ENCODE results near the gene TSHZ2. TPM values are rescaled to one million over a fixed set of nuclear protein-coding genes. Genes with fewer than 3 reads are reported as not detected.

TSHZ2 gene
- total RNA-seq, 1 donor, result 3.6 TPM

DNA sequence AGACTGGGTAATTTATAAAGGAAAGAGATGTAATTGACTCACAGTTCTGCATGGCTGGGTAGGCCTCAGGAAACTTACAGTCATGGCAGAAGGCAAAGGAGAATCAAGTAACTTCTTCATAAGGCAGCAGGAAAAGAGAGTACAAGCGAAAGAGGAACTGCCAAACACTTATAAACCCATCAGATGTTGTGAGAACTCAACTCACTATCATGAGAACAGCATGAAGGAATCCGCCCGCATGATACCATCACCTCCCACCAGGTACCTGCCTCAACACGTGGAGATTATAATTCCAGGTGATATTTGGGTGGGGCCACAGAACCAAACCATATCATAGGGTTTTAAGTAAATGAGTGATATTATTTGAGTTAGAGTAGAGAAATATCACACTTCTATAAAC lies 189.3 kb downstream of the TSHZ2 start:
- TF ChIP-seq, protein P1, sequence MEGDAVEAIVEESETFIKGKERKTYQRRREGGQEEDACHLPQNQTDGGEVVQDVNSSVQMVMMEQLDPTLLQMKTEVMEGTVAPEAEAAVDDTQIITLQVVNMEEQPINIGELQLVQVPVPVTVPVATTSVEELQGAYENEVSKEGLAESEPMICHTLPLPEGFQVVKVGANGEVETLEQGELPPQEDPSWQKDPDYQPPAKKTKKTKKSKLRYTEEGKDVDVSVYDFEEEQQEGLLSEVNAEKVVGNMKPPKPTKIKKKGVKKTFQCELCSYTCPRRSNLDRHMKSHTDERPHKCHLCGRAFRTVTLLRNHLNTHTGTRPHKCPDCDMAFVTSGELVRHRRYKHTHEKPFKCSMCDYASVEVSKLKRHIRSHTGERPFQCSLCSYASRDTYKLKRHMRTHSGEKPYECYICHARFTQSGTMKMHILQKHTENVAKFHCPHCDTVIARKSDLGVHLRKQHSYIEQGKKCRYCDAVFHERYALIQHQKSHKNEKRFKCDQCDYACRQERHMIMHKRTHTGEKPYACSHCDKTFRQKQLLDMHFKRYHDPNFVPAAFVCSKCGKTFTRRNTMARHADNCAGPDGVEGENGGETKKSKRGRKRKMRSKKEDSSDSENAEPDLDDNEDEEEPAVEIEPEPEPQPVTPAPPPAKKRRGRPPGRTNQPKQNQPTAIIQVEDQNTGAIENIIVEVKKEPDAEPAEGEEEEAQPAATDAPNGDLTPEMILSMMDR (IDR thresholded peaks at IDR 0.05; ENCODE audit: extremely low read depth, low read depth, low read length), result no peak
- H3K4me3 ChIP-seq (ENCODE audit: insufficient read depth, low read length), result no peak overlapping the region
- no peaks in the 10 kb centered on the region for H4K20me1 ChIP-seq (ENCODE audit: insufficient read depth, low read length)
- peaks cover 11% of the 10 kb centered on the region for H3K4me1 ChIP-seq (ENCODE audit: insufficient read depth, low read length)
- H2AFZ ChIP-seq (ENCODE audit: low read length), result no peak overlapping the region
- peak overlapping the region; percentile 62 for H3K4me2 ChIP-seq (ENCODE audit: insufficient read depth, low read length)
- no peak overlapping the region for H3K27ac ChIP-seq (ENCODE audit: low read depth, low read length)
- no peaks in the 10 kb centered on the region for H3K79me2 ChIP-seq (ENCODE audit: insufficient read depth, low read length)
- no peaks in the 10 kb centered on the region for H3K27me3 ChIP-seq (ENCODE audit: insufficient read depth, low read length)
- DNase-seq (ENCODE audit: insufficient read length, low spot score, missing footprints), result no peak
- H3K36me3 ChIP-seq (ENCODE audit: insufficient read depth, low read length), result no peaks in the 10 kb centered on the region
- H3K9me3 ChIP-seq (ENCODE audit: low read depth, low read length), result no peaks in the 10 kb centered on the region

DNA sequence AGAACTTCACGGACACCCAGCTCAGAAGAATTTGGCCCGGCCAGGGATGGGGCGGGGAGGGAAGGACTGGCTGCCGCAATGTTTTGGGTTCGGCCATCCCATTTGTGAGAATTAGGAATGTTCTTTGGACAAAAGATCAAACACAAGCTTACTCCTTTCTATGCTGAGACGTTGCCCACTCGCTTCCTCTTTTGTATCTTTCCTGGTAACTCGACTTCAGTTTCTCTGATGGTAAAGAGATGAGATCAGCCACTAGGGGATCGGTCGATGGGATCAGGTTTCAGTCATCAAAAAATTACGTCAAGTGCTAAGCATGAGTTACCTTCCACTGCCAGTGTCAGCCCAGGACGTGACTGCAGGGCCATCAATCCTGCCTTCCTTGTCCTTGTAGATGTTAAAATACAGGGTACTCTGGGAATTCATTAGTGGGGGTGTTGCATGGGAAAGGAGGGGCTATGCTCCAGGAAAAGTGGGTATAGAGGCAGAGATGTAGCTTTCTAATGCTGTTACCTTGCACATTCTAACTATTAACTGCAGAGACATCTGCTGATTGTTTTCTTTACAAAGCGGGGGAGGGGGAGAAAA lies 190.2 kb downstream of the TSHZ2 start:
- TF ChIP-seq, protein P1 (IDR thresholded peaks at IDR 0.05; ENCODE audit: extremely low read depth, low read depth, low read length), result peak; percentile 24
- no peaks in the 10 kb centered on the region for H3K27me3 ChIP-seq (ENCODE audit: insufficient read depth, low read length)
- H4K20me1 ChIP-seq (ENCODE audit: insufficient read depth, low read length), result no peaks in the 10 kb centered on the region
- H3K79me2 ChIP-seq (ENCODE audit: insufficient read depth, low read length), result no peaks in the 10 kb centered on the region
- H3K4me3 ChIP-seq (ENCODE audit: insufficient read depth, low read length), result peak overlapping the region; percentile 51
- H3K4me1 ChIP-seq (ENCODE audit: insufficient read depth, low read length), result peaks cover 11% of the 10 kb centered on the region
- H3K9me3 ChIP-seq (ENCODE audit: low read depth, low read length), result no peaks in the 10 kb centered on the region
- H3K4me2 ChIP-seq (ENCODE audit: insufficient read depth, low read length), result peak overlapping the region; percentile 62
- no peak overlapping the region for H3K27ac ChIP-seq (ENCODE audit: low read depth, low read length)
- no peaks in the 10 kb centered on the region for H3K36me3 ChIP-seq (ENCODE audit: insufficient read depth, low read length)
- DNase-seq (ENCODE audit: insufficient read length, low spot score, missing footprints), result no peak
- no peak overlapping the region for H2AFZ ChIP-seq (ENCODE audit: low read length)

DNA sequence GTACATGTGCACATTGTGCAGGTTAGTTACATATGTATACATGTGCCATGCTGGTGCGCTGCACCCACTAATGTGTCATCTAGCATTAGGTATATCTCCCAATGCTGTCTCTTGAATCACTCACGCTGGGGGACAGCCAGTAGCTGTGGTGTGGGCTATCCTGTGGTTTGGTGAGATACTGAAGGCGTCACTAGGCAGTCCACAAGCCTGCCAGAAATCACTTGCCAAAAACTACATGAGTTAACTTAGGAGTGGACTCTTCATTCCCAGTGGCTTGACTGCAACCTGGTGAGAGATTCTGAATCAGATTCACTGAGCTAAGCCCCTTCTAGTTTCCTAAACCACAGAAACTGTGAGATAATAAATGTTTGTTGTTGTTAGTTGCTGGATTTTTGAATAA lies 191.3 kb downstream of the TSHZ2 start:
- Histone ChIP-seq H3K4me2 (ENCODE audit: insufficient read depth, low read length) (no peak overlapping the region), H3K9me3 (ENCODE audit: low read depth, low read length) (no peaks in the 10 kb centered on the region), H3K4me1 (ENCODE audit: insufficient read depth, low read length) (peaks cover 11% of the 10 kb centered on the region), H4K20me1 (ENCODE audit: insufficient read depth, low read length) (no peaks in the 10 kb centered on the region), H3K27ac (ENCODE audit: low read depth, low read length) (no peak overlapping the region), H3K36me3 (ENCODE audit: insufficient read depth, low read length) (no peaks in the 10 kb centered on the region), H2AFZ (ENCODE audit: low read length) (no peak overlapping the region), H3K4me3 (ENCODE audit: insufficient read depth, low read length) (no peak overlapping the region), H3K79me2 (ENCODE audit: insufficient read depth, low read length) (no peaks in the 10 kb centered on the region), H3K27me3 (ENCODE audit: insufficient read depth, low read length) (no peaks in the 10 kb centered on the region)
- no peak for DNase-seq (ENCODE audit: insufficient read length, low spot score, missing footprints)
- TF ChIP-seq, protein P1 (IDR thresholded peaks at IDR 0.05; ENCODE audit: extremely low read depth, low read depth, low read length), result no peak

DNA sequence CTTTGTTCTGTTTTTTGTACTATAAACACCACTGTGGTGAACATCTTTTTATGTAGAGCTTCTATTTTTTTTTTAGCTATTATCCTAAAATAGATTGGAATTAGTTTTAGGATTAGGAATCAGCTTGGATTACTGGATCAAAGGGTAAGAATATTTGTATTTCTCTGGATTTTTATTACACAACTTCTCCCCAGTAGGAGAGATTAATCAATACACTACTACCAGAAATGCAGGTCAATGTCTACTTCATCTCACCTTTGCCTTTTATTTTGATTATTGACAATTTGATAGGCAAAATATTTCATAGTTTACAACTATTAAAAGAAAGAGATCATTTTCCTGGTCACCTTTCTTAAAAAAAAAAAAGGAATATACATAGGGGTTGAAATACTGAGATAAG lies 191.9 kb downstream of the TSHZ2 start:
- Histone ChIP-seq H3K79me2 (ENCODE audit: insufficient read depth, low read length) (no peaks in the 10 kb centered on the region), H3K27me3 (ENCODE audit: insufficient read depth, low read length) (no peaks in the 10 kb centered on the region), H3K4me3 (ENCODE audit: insufficient read depth, low read length) (no peak overlapping the region), H2AFZ (ENCODE audit: low read length) (no peak overlapping the region), H4K20me1 (ENCODE audit: insufficient read depth, low read length) (no peaks in the 10 kb centered on the region), H3K27ac (ENCODE audit: low read depth, low read length) (no peak overlapping the region), H3K4me1 (ENCODE audit: insufficient read depth, low read length) (peaks cover 11% of the 10 kb centered on the region), H3K9me3 (ENCODE audit: low read depth, low read length) (no peaks in the 10 kb centered on the region), H3K4me2 (ENCODE audit: insufficient read depth, low read length) (no peak overlapping the region), H3K36me3 (ENCODE audit: insufficient read depth, low read length) (no peaks in the 10 kb centered on the region)
- no peak for DNase-seq (ENCODE audit: insufficient read length, low spot score, missing footprints)
- TF ChIP-seq, protein P1 (IDR thresholded peaks at IDR 0.05; ENCODE audit: extremely low read depth, low read depth, low read length), result no peak
